T-cell (primary cell): ENCODE results near the gene ACSS3. TPM values are rescaled to one million over a fixed set of nuclear protein-coding genes. Genes with fewer than 3 reads are reported as not detected.

Source experiments
- ATAC-seq, 4 experiments: fragments of 200-7000 bp in 3 of 4; fragments of 150-1000 bp in 1 of 4; cut with Tn5 transposase; replicated peaks in 1 of 4; 1 replicate in 3 of 4; 2 replicates in 1 of 4; pipeline ENCODE4 v1.10.0; 2021; ENCODE audit warnings: moderate library complexity in 3 of 4, mild to moderate bottlenecking in 2 of 4, moderate number of reproducible peaks in 1 of 4
- CTCF ChIA-PET, 2 donors: fragments of 300-600 bp; sonication (Branson Sonifier 250); formaldehyde crosslinking; loops; one replicate each; lab custom pipeline; 2022; ENCODE audit warnings: antibody characterized with exemption in 2 of 2; lab: Charles Lee
- POLR2A ChIA-PET, 2 donors: fragments of 300-600 bp; sonication (Branson Sonifier 250); formaldehyde crosslinking; loops; one replicate each; lab custom pipeline; 2022; ENCODE audit warnings: antibody characterized with exemption in 2 of 2; lab: Charles Lee
- DNase-seq, 35 experiments: peaks; one replicate each; pipeline versions ENCODE4 v3.0.0 to v3.0.0-alpha.2; 2013 to 2023
- H3K27ac ChIP-seq: one replicate; pipeline ENCODE4 v1.5.1; 2013; ENCODE audit warnings: low read length
- H3K27me3 ChIP-seq, 2 experiments: replicated peaks in 1 of 2; 1 replicate in 1 of 2; 2 replicates in 1 of 2; pipeline versions ENCODE4 v1.6.1 to v1.7.0; 2013; ENCODE audit warnings: low read length in 1 of 2, mixed read lengths in 1 of 2; ENCODE audit not compliant: control insufficient read depth in 2 of 2, insufficient read depth in 2 of 2; ENCODE audit errors: extremely low read depth in 1 of 2
- H3K36me3 ChIP-seq, 2 donors: 1 replicate in 1 of 2; 2 replicates in 1 of 2; pipeline versions ENCODE4 v1.6.1 to v1.7.0; 2013; ENCODE audit warnings: low read length in 1 of 2; ENCODE audit not compliant: control insufficient read depth in 2 of 2, insufficient read depth in 1 of 2; ENCODE audit errors: extremely low read depth in 1 of 2
- H3K4me1 ChIP-seq, 2 experiments: 1 replicate in 1 of 2; 2 replicates in 1 of 2; pipeline versions ENCODE4 v1.6.1 to v1.7.0; 2013; ENCODE audit warnings: low read length in 2 of 2, mixed read lengths in 1 of 2; ENCODE audit not compliant: insufficient read depth in 2 of 2, control insufficient read depth in 1 of 2; ENCODE audit errors: extremely low read depth in 1 of 2
- H3K4me3 ChIP-seq, 2 donors: 1 replicate in 1 of 2; 2 replicates in 1 of 2; pipeline versions ENCODE4 v1.5.1 to v1.7.0; 2013; ENCODE audit warnings: mild to moderate bottlenecking in 2 of 2, low read length in 1 of 2, moderate library complexity in 1 of 2; ENCODE audit not compliant: control insufficient read depth in 1 of 2; ENCODE audit errors: extremely low read depth in 1 of 2
- H3K9me3 ChIP-seq: 2 replicates; pipeline ENCODE4 v1.7.0; 2013
- H3K27ac Mint-ChIP-seq, 2 donors: one replicate each; pipeline ENCODE4 v1.8.0; 2020 to 2021; ENCODE audit warnings: mild to moderate bottlenecking in 2 of 2, mixed read lengths in 2 of 2
- H3K27me3 Mint-ChIP-seq, 2 donors: one replicate each; pipeline ENCODE4 v1.8.0; 2021 to 2022; ENCODE audit warnings: mixed read lengths in 2 of 2
- H3K36me3 Mint-ChIP-seq: one replicate; pipeline ENCODE4 v1.8.0; 2021; ENCODE audit warnings: mixed read lengths
- H3K4me1 Mint-ChIP-seq, 3 donors: one replicate each; pipeline ENCODE4 v1.8.0; 2020 to 2022; ENCODE audit warnings: mixed read lengths in 3 of 3, mild to moderate bottlenecking in 1 of 3
- H3K4me3 Mint-ChIP-seq, 3 donors: one replicate each; pipeline ENCODE4 v1.8.0; 2020 to 2022; ENCODE audit warnings: mild to moderate bottlenecking in 3 of 3, mixed read lengths in 3 of 3, moderate library complexity in 3 of 3
- H3K9me3 Mint-ChIP-seq, 3 donors: one replicate each; pipeline ENCODE4 v1.8.0; 2020 to 2022; ENCODE audit warnings: mixed read lengths in 3 of 3
- WGBS: methylation state at CpG from one replicate; pipeline ENCODE4 v1.1.5; 2013; ENCODE audit warnings: missing lambda C conversion rate; ENCODE audit not compliant: insufficient coverage; 5-methylcytosine and 5-hydroxymethylcytosine counted together
- total RNA-seq, 35 experiments: library from RNA in 6 of 35; stranded (reverse) in 6 of 35; fragments of 120-200 nt in 1 of 35; gene quantifications; one replicate each; pipeline versions ENCODE4 v1.2.1 to v1.2.4 and lab custom pipeline; 2013 to 2026

The ACSS3 gene
- total RNA-seq, 5 donors from 2014 or later (not counting 1 experiment from before 2014, with no cell fraction given) = 0.13 to 0.41 TPM; not detected in 3

DNA sequence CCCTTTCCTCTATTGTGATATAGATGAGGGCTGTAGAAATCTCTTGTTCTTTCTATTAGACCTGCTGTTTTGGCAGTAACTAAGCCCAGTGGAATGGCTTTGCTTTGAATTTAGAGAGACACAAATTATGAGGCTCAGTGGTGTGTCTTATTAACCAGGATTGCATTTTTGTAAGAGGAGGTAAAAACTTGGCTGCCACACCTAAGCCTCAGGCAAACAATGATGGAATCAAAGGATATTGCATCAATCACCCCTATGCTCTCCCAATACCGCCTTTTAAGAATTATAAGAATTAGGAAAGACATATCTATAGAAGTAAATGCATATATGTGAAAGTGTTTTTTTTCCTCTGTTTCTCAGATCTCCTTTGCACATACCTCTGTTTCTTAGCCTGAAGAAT is 63.3 kb downstream of the ACSS3 start:
- Mint-ChIP-seq H3K9me3 (peaks cover 4 to 8% (median 8%) of the 10 kb centered on the region in 3 donors), H3K27me3 (no peaks in the 10 kb centered on the region), H3K4me1 (no peaks in the 10 kb centered on the region), H3K27ac (no peak overlapping the region), H3K4me3 (no peak overlapping the region), H3K36me3 (no peaks in the 10 kb centered on the region)
- ChIA-PET CTCF (no interaction called here), POLR2A (no interaction called here)
- H3K9me3 ChIP-seq = no peaks in the 10 kb centered on the region
- no peak for ATAC-seq
- no peaks in the 10 kb centered on the region for H3K36me3 ChIP-seq
- H3K4me3 ChIP-seq = no peak overlapping the region
- no peaks in the 10 kb centered on the region for H3K4me1 ChIP-seq
- H3K27me3 ChIP-seq = no peaks in the 10 kb centered on the region
- DNase-seq = no peak
- no CpG with 5 or more reads among the region's 1 CpG for WGBS
- H3K27ac ChIP-seq = no peak overlapping the region

DNA sequence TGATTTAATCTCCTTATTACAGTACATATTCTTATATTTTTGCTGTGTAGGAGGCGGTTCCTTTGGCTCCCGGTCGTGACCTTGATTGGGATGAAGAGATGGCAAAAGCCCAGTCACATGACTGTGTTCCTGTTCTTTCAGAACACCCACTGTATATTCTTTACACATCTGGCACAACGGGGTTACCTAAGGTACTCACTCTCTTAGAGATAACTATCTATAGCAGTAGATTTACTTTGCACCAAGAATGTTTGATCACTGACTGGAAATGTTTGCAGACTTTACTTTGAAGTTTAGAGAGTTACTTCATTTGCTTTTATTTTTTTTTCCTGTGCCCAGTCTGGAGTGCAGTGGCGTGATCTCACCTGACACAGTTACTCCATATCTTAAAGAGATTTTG is 65.2 kb downstream of the ACSS3 start:
- Histone ChIP-seq H3K36me3 (no peaks in the 10 kb centered on the region), H3K4me1 (no peaks in the 10 kb centered on the region), H3K27me3 (no peaks in the 10 kb centered on the region), H3K9me3 (no peaks in the 10 kb centered on the region), H3K27ac (no peak overlapping the region), H3K4me3 (no peak overlapping the region)
- H3K27ac Mint-ChIP-seq = no peak overlapping the region
- DNase-seq = no peak
- no peaks in the 10 kb centered on the region for H3K4me1 Mint-ChIP-seq
- WGBS = no CpG with 5 or more reads among the region's 5 CpGs
- ChIA-PET CTCF (no interaction called here), POLR2A (no interaction called here)
- peaks cover 4 to 8% (median 8%) of the 10 kb centered on the region in 3 donors for H3K9me3 Mint-ChIP-seq
- no peaks in the 10 kb centered on the region for H3K36me3 Mint-ChIP-seq
- H3K4me3 Mint-ChIP-seq = no peak overlapping the region
- no peak for ATAC-seq
- no peaks in the 10 kb centered on the region for H3K27me3 Mint-ChIP-seq

DNA sequence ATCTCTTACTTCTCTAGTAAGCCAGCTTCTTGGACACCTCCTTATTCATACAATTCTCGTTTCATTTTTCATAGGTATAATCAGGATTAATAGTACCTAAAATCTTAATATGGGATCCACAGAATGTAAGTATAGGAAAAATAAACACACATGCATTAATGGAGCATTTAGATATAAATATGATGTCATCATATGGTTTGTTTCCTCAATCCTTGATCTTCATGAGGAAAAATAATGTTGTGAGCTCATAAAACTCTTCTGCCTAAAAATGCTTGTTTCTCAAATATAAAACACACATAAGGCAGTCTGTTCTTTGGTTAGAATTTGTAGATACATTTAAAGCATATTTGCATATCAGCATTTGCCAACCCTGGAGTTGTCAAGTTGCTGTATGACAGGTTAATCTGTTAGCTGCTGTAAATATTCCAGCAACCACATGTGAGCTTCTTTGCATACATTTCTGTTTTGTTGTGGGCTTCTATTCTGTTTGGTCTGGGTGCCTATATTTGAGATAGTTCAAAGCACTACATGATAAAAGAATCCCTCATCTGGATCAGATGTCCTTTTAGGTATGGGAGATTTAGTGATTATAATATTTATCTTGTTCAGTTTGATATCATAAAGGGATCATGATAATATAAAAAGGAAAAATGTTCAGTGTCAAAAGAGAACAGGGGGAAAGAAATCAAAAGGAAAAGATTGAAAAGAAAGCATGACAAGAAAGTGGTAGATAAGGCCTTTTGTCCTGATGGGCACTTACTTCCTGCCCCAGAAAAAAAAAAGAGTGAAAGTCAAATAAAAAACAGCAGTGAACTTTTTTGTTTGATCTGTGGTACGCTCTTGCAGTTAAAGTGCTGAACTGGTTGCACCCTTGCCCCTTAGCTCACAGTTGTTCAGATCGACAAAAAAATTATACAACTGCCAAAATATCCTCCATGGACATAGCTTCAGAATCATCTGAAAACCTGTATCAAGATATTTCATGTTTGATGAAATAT is 68.6 kb downstream of the ACSS3 start:
- POLR2A ChIA-PET = no interaction called here
- Histone ChIP-seq H3K27ac (no peak overlapping the region), H3K4me3 (no peak overlapping the region), H3K36me3 (no peaks in the 10 kb centered on the region), H3K4me1 (no peaks in the 10 kb centered on the region), H3K27me3 (no peaks in the 10 kb centered on the region), H3K9me3 (no peaks in the 10 kb centered on the region)
- Mint-ChIP-seq H3K9me3 (peaks cover 4 to 13% (median 12%) of the 10 kb centered on the region in 3 donors), H3K4me3 (no peak overlapping the region), H3K27ac (no peak overlapping the region), H3K4me1 (no peaks in the 10 kb centered on the region), H3K27me3 (no peaks in the 10 kb centered on the region), H3K36me3 (no peaks in the 10 kb centered on the region)
- no peak for ATAC-seq
- no peak for DNase-seq
- CTCF ChIA-PET = no interaction called here
- no CpG with 5 or more reads among the region's 3 CpGs for WGBS

DNA sequence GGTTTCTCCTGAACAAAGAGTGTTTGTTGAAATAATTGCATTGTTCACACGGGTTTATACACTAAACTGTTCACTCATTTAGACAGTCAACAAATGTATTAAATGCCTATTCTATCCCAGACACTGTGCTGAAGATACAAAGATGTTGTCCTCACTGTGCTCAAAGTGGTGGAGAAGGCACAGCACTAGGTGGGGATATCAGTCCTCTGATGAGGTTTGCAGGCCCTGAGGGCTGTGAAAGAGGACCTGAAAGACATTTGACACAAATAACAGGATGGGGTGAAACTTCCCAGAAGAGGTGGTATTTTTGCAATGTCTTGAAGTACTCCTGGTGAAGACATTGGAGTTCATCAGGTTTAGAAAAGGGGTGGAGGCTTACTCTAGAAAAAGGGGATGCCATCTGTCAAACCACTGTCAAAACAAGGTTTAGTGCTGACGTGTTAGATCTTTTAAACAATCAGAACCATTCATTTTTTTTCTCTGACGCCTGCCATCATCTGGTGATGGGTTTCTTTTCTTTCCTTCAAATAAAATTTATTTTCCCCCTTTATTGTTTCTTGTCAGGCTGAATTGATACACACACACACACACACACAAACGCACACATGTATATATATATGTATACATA is 69.5 kb downstream of the ACSS3 start:
- H3K9me3 Mint-ChIP-seq = peaks cover 4 to 13% (median 12%) of the 10 kb centered on the region in 3 donors
- POLR2A ChIA-PET = no interaction called here
- Histone ChIP-seq H3K36me3 (no peaks in the 10 kb centered on the region), H3K4me1 (no peaks in the 10 kb centered on the region), H3K9me3 (no peaks in the 10 kb centered on the region), H3K4me3 (no peak overlapping the region), H3K27me3 (no peaks in the 10 kb centered on the region), H3K27ac (no peak overlapping the region)
- H3K27ac Mint-ChIP-seq = no peak overlapping the region
- no CpG with 5 or more reads among the region's 4 CpGs for WGBS
- no peaks in the 10 kb centered on the region for H3K4me1 Mint-ChIP-seq
- ATAC-seq (no peak), DNase-seq (no peak)
- no peaks in the 10 kb centered on the region for H3K27me3 Mint-ChIP-seq
- no peaks in the 10 kb centered on the region for H3K36me3 Mint-ChIP-seq
- no peak overlapping the region for H3K4me3 Mint-ChIP-seq
- CTCF ChIA-PET = no interaction called here

DNA sequence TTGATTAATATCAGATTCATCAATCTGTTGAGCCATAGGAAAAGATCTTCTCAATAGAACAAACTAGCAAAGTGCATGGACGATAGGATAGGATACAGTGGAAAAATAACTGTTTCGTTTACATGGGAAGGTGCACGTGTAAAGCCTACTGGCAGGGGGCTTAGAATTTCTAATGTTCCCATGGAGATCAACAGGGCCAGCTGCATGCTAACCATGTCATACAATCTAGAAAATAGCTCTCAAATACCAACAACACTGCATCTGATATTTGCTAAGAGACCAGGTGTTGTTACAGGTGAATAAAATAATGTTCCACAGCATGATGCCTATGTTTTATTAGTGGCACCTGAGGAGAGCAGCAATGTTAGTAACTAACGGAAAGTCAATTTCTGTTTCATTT is 72.5 kb downstream of the ACSS3 start:
- WGBS = no CpG with 5 or more reads among the region's 4 CpGs
- Histone ChIP-seq H3K27me3 (no peaks in the 10 kb centered on the region), H3K4me3 (no peak overlapping the region), H3K36me3 (no peaks in the 10 kb centered on the region), H3K4me1 (no peaks in the 10 kb centered on the region), H3K27ac (no peak overlapping the region), H3K9me3 (no peaks in the 10 kb centered on the region)
- H3K36me3 Mint-ChIP-seq = no peaks in the 10 kb centered on the region
- no peaks in the 10 kb centered on the region for H3K4me1 Mint-ChIP-seq
- peaks cover 0 to 7% (median 4%) of the 10 kb centered on the region in 3 donors for H3K9me3 Mint-ChIP-seq
- H3K27ac Mint-ChIP-seq = no peak overlapping the region
- DNase-seq = no peak
- H3K27me3 Mint-ChIP-seq = no peaks in the 10 kb centered on the region
- ChIA-PET POLR2A (no interaction called here), CTCF (interaction anchor here in 1 of 2 donors (0.7 kb wide), 1 partner anchor 430 kb away, joined by 3 read pairs; no protein-coding TSS in a partner anchor)
- H3K4me3 Mint-ChIP-seq = no peak overlapping the region
- ATAC-seq = no peak

DNA sequence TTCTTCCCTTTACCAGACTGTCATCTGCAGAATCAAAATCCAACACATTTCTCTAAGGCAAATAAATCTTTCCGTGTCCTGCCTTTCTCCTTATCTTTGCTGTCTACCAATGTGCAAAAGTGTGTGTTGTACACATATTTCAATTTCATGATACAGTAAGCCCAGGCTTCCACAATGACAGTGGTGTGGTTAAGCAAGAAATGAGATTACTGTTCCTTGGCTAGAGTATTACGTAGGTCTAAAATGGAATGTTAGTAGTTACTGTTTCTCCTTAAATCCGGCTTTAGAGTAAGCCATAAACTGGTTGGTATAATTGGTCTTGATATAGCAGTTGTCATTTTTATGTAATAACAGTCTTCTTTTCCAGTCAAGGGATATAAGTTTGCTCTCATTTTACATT is 82.0 kb downstream of the ACSS3 start:
- Mint-ChIP-seq H3K4me1 (no peaks in the 10 kb centered on the region), H3K36me3 (no peaks in the 10 kb centered on the region), H3K4me3 (no peak overlapping the region), H3K27ac (no peak overlapping the region), H3K9me3 (peaks cover 0 to 4% (median 3%) of the 10 kb centered on the region in 3 donors), H3K27me3 (no peaks in the 10 kb centered on the region)
- ATAC-seq (no peak), DNase-seq (no peak)
- H3K27ac ChIP-seq = no peak overlapping the region
- ChIA-PET POLR2A (no interaction called here), CTCF (no interaction called here)
- WGBS = 100% methylated on average over 1 of the region's 3 CpGs
- no peaks in the 10 kb centered on the region for H3K36me3 ChIP-seq
- no peaks in the 10 kb centered on the region for H3K4me1 ChIP-seq
- H3K4me3 ChIP-seq = no peak overlapping the region
- no peaks in the 10 kb centered on the region for H3K27me3 ChIP-seq
- no peaks in the 10 kb centered on the region for H3K9me3 ChIP-seq
